RWPE2 (cell line): Measurements from ENCODE around the gene PYGO2.
A peak's percentile ranks its signal among the peaks of the same experiment; 100 is the strongest.

Experiments used
- ATAC-seq: fragments of 200-7000 bp; cut with Tn5 transposase; 3 replicates; pipeline ENCODE4 v1.9.1; 2021; ENCODE audit warnings: low read depth
- DNase-seq: peaks from one replicate; pipeline ENCODE4 v3.0.0-alpha.2; 2020; ENCODE audit warnings: low spot score
- H3K27ac ChIP-seq: fragments of 450-650 bp; 2 replicates; pipeline ENCODE4 v1.5.1; 2017; ENCODE audit warnings: mild to moderate bottlenecking; ENCODE audit not compliant: poor library complexity, severe bottlenecking
- H3K27me3 ChIP-seq: fragments of 250-450 bp; sonication (Bioruptor Pico); 2 replicates; pipeline ENCODE4 v1.5.1; 2021; ENCODE audit warnings: mild to moderate bottlenecking, moderate library complexity; ENCODE audit not compliant: insufficient read depth, poor library complexity, severe bottlenecking
- H3K36me3 ChIP-seq: fragments of 250-450 bp; sonication (Bioruptor Pico); 2 replicates; pipeline ENCODE4 v1.5.1; 2020; ENCODE audit warnings: low read depth, mild to moderate bottlenecking, moderate library complexity
- H3K4me1 ChIP-seq: fragments of 250-450 bp; sonication (Bioruptor Pico); 2 replicates; pipeline ENCODE4 v1.5.1; 2021; ENCODE audit warnings: mild to moderate bottlenecking, moderate library complexity; ENCODE audit not compliant: insufficient read depth, poor library complexity, severe bottlenecking
- H3K4me3 ChIP-seq: fragments of 250-450 bp; sonication (Bioruptor Pico); 2 replicates; pipeline ENCODE4 v1.5.1; 2021; ENCODE audit warnings: mild to moderate bottlenecking, moderate library complexity; ENCODE audit not compliant: severe bottlenecking
- H3K9me3 ChIP-seq: fragments of 250-450 bp; sonication (Bioruptor Pico); 2 replicates; pipeline ENCODE4 v1.5.1; 2021; ENCODE audit warnings: mild to moderate bottlenecking, moderate library complexity; ENCODE audit not compliant: severe bottlenecking
- CTCF ChIP-seq: fragments of 450-650 bp; IDR thresholded peaks from one replicate; pipeline ENCODE4 v1.5.1; 2017; ENCODE audit warnings: mild to moderate bottlenecking, moderate library complexity; ENCODE audit not compliant: poor library complexity, severe bottlenecking

PYGO2 gene

GRCh38 chr1:154937085-154937987 lies 24.2 kb downstream of the PYGO2 start:
- peak; percentile 62 for ATAC-seq
- Histone ChIP-seq H3K9me3 (no peaks in the 10 kb centered on the region), H3K27ac (peak overlapping the region; percentile 90), H3K27me3 (no peaks in the 10 kb centered on the region), H3K36me3 (no peaks in the 10 kb centered on the region), H3K4me3 (peak overlapping the region; percentile 52), H3K4me1 (peaks cover 19% of the 10 kb centered on the region)
- no peak for TF ChIP-seq CTCF
- peak; percentile 88 for DNase-seq

GRCh38 chr1:154936555-154937084 lies 25.0 kb downstream of the PYGO2 start, which contains the start of gene PMVK:
Gene PMVK, minus strand, starts transcription at chr1:154936719. Its CDS starts 34 bp downstream, at chr1:154936685.
- Histone ChIP-seq H3K4me3 (peak within 1 kb of the TSS; percentile 52), H3K4me1 (peaks cover 26% of the 10 kb centered on the region), H3K9me3 (no peaks in the 10 kb centered on the region), H3K36me3 (no peaks in the 10 kb centered on the region), H3K27ac (peak within 1 kb of the TSS; percentile 90), H3K27me3 (no peaks in the 10 kb centered on the region)
- DNase-seq, result peak; percentile 94
- peak; percentile 76 for ATAC-seq
- peak; percentile 55 for TF ChIP-seq CTCF

- ATAC-seq (no peak), DNase-seq (no peak)
- Histone ChIP-seq H3K4me3 (peak overlapping the region; percentile 52), H3K4me1 (peaks cover 27% of the 10 kb centered on the region), H3K36me3 (no peaks in the 10 kb centered on the region), H3K27ac (peak overlapping the region; percentile 90), H3K27me3 (no peaks in the 10 kb centered on the region), H3K9me3 (no peaks in the 10 kb centered on the region)
- TF ChIP-seq CTCF, result no peak
Observed at GRCh38 chr1:154935749-154936554, 25.6 kb downstream of the PYGO2 start.

GRCh38 chr1:154934358-154934948 lies 27.1 kb downstream of the PYGO2 start:
- no peak overlapping the region for H3K27ac ChIP-seq
- ATAC-seq, result no peak

More at GRCh38 chr1:154934358-154934948, 27.1 kb downstream of the PYGO2 start:
- no peak overlapping the region for H3K4me3 ChIP-seq
- no peaks in the 10 kb centered on the region for H3K36me3 ChIP-seq
- TF ChIP-seq CTCF, result no peak
- H3K9me3 ChIP-seq, result no peaks in the 10 kb centered on the region
- H3K4me1 ChIP-seq, result peaks cover 27% of the 10 kb centered on the region
- DNase-seq, result no peak
- no peaks in the 10 kb centered on the region for H3K27me3 ChIP-seq
